Bronchial epithelial cell (primary cell): Measurements from ENCODE around the gene CHMP1A. TPM values are rescaled to one million over a fixed set of nuclear protein-coding genes. Genes with fewer than 3 reads are reported as not detected.

Source experiments
- DNase-seq: peaks from one replicate; pipeline ENCODE4 v3.0.0-alpha.2; 2010; ENCODE audit warnings: low read depth
- FAIRE-seq: peaks from 2 replicates; lab custom pipeline; 2011; peaks lifted over from hg19 to GRCh38; lab: Jason Lieb, UNC
- H3K27me3 ChIP-seq: 2 replicates; pipeline ENCODE4 v1.5.1; 2011; ENCODE audit warnings: low read length; ENCODE audit not compliant: control insufficient read depth, insufficient read depth
- H3K36me3 ChIP-seq: 2 replicates; pipeline ENCODE4 v1.5.1; 2011; ENCODE audit warnings: low read length; ENCODE audit not compliant: control insufficient read depth, insufficient read depth
- H3K4me3 ChIP-seq: 2 replicates; pipeline ENCODE4 v1.5.1; 2011; ENCODE audit warnings: mild to moderate bottlenecking, low read depth, low read length, control low read depth
- CTCF ChIP-seq: IDR thresholded peaks from 2 replicates; pipeline ENCODE4 v1.5.1; 2011; ENCODE audit warnings: mild to moderate bottlenecking, moderate library complexity, low read length, control low read depth, inconsistent platforms; ENCODE audit not compliant: insufficient read depth, severe bottlenecking
- total RNA-seq: library from RNA; depleted of rRNA; stranded (reverse); fragments of >200 nt; gene quantifications from 2 replicates; pipeline ENCODE4 v1.2.1, GENCODE V29; 2014

Gene CHMP1A
- total RNA-seq, 1 donor from 2014 or later = 101 TPM

GRCh38 chr16:89624777-89625761, 32.4 kb downstream of the CHMP1A start:
- FAIRE-seq = no peak
- H3K27me3 ChIP-seq = peaks cover 17% of the 10 kb centered on the region

GRCh38 chr16:89623511-89624261, 33.8 kb downstream of the CHMP1A start:
- FAIRE-seq = no peak
- DNase-seq = no peak
- H3K27me3 ChIP-seq = peaks cover 17% of the 10 kb centered on the region
- TF ChIP-seq CTCF = no peak
- H3K4me3 ChIP-seq = no peak overlapping the region
- no peaks in the 10 kb centered on the region for H3K36me3 ChIP-seq

More at GRCh38 chr16:89624777-89625761, 32.4 kb downstream of the CHMP1A start:
- no peak for TF ChIP-seq CTCF
- H3K4me3 ChIP-seq = no peak overlapping the region
- no peak for DNase-seq
- no peaks in the 10 kb centered on the region for H3K36me3 ChIP-seq

GRCh38 chr16:89621698-89622409, 35.7 kb downstream of the CHMP1A start:
- H3K27me3 ChIP-seq = peaks cover 17% of the 10 kb centered on the region
- FAIRE-seq = no peak
- H3K4me3 ChIP-seq = no peak overlapping the region
- no peak for DNase-seq
- H3K36me3 ChIP-seq = no peaks in the 10 kb centered on the region
- TF ChIP-seq CTCF = no peak

- no peak for FAIRE-seq
- Histone ChIP-seq H3K27me3 (peaks cover 17% of the 10 kb centered on the region), H3K36me3 (no peaks in the 10 kb centered on the region), H3K4me3 (no peak overlapping the region)
- no peak for TF ChIP-seq CTCF
- DNase-seq = no peak
These were observed 36.3 kb downstream of the CHMP1A start for GRCh38 chr16:89621136-89621697.

GRCh38 chr16:89620406-89620841, 37.1 kb downstream of the CHMP1A start:
- FAIRE-seq = no peak
- H3K36me3 ChIP-seq = no peaks in the 10 kb centered on the region
- no peak overlapping the region for H3K4me3 ChIP-seq
- no peak for TF ChIP-seq CTCF
- H3K27me3 ChIP-seq = peaks cover 17% of the 10 kb centered on the region
- DNase-seq = no peak
